ENCODE data around the gene DNASE1L3.
"Not testable (repeated sequence)": the region's sequence is repeated elsewhere in the genome, so short reads cannot be mapped to it uniquely, and the experiment has no call there.

Gene DNASE1L3

DNA sequence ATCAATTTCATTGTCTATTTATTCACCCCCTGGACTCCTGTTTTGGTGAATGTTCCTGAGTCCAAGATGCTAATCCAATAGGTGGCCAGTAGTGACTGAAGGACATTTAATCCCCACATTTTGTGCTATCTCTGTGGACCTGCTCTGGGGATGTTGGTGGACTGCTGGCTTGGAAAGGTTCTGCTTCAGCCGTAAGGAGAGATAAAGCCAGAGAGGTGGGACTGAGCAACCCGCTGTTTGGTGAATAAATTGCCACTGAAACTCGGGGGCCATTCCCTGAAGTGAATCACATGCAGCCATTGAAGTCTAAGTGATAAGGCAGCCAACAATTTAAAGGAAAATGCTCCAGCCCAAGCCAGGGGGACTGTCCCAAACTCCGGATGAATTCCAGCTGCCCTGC, 25.2 kb upstream of the DNASE1L3 start:
- DNase-seq (ENCODE audit: low read depth in 2 of 2), result no peak

DNA sequence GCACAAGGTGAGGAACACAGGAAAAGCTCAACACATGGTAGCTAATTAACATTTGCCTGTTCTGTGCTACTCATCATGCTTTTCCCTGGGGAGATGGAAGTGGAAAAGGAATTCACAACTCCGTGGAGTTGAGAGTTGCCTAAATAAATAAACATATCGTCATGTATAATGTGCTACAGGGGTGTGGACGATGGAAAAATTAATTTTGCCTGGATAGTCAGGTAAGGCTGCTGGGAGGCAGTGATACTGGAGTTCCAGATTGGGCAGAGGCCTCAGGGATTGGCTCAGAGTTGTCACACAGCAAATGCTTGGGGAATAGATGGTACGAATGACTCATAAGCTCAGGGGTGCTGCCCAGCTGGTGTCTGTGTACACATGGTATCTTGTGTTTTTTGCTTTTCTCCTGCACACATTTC, 23.8 kb upstream of the DNASE1L3 start:
- DNase-seq (ENCODE audit: low read depth in 2 of 2), result no peak

DNA sequence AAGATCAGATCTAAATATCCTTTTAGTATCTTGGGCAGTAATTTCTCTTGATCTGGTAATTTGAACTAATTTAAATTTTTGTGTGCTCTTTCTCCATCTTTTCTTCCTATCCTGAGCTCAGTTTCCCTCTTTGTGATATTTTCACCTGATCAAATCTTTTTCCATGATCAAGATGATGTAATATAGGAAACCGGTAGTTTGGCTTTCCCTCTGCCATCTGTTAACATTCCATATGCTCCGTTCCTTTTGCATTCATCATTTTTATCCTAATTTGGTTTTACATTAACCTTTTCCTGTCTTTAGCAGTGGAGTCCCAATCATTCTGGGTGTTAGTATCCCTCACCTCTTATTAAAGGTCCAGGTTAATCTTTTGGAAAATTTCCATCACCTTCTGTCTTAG, 20.9 kb upstream of the DNASE1L3 start:
- DNase-seq (ENCODE audit: low read depth in 2 of 2), result no peak

DNA sequence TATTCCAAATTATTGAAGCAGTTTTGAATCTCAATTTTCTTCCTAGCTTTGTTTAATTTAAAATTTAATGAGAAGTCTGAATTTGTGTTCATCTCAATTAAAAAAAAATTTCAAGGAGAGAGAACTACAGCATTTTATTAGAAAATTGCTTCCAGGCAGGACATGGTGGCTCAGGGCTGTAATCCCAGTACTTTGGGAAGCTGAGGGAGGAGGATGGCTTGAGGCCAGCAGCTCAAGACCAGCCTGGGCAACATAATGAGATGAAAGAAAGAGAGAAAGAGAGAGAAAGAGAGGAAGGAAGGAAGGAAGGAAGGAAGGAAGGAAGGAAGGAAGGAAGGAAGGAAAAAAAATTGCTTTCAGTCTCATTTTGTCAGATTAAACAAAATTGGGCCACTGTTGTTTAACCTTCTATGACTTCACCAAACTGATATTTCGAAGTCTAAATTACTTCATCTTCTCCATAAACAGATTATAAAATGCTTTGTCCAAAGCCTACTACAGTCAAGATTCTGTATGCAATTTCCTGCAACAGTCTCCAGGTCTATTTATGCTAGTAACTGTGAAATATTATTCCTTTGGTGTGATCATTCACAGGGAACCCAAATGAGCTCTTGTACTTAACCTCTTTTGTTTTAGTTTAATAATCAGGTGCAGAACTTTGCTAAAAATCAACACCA, 20.2 kb upstream of the DNASE1L3 start:
- DNase-seq (ENCODE audit: low read depth in 2 of 2), result no peak

DNA sequence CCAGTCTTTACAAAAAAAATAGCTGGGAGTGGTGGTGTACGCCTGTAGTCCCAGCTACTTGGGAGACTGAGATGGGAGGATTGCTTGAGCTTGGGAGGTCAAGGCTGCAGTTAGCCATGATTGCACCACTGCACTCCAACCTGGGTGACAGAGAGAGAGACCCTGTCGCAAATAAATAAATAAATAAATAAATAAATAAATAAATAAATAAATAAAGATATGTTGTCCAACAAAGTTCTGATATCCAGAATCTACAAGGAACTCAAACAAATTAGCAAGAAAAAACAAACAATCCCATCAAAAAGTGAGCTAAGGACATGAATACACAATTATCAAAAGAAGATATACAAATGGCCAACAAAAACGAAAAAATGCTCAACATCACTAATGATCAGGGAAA, 17.2 kb upstream of the DNASE1L3 start:
- DNase-seq (ENCODE audit: low read depth in 2 of 2), result not testable (repeated sequence)

DNA sequence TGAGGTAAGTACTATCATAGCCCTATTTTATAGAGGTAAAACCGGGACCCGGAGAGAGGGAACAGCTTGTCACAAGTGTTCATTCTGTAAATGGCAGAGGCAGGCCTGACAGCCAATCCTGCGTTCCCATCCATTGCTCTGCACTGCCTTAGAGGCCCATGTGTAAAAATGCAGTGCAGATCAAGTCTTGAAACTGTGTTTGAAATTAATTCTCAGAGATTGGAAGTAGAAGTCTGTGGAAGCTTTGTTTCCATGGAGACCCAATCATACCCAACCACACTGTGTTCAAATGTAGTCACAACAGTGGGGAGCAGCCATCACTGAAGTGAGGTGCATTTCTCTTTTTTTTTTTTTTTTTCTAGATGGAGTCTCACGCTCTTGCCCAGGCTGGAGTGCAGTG, 13.1 kb upstream of the DNASE1L3 start:
- no peak for DNase-seq (ENCODE audit: low read depth in 2 of 2)

DNA sequence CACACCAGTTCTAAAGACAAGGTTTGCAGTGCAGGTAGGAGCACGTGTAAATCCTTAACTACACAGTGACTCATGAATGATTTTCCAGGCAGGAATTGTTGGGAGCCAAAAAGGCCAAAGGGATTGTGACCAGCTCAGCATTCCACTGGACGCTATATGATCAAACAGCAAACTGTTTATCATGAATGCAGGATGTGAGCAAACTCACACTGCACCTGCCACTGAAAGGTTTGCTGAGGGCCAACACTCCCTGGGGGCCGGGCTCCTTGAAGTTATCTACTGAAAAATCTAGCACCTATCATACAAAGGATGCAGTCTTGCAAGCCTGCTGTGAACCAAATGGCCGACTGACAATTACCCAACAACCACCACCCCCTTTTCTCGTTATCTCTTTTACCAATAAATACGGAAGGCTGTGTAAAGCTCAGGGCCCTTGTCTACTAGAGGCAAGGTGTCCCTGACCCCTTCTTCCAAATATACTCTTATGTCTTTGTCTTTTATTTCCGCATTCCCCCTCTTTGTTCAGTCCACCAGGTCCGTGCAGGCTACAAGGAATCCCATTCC, 11.5 kb upstream of the DNASE1L3 start:
- no peak for DNase-seq (ENCODE audit: low read depth in 2 of 2)

DNA sequence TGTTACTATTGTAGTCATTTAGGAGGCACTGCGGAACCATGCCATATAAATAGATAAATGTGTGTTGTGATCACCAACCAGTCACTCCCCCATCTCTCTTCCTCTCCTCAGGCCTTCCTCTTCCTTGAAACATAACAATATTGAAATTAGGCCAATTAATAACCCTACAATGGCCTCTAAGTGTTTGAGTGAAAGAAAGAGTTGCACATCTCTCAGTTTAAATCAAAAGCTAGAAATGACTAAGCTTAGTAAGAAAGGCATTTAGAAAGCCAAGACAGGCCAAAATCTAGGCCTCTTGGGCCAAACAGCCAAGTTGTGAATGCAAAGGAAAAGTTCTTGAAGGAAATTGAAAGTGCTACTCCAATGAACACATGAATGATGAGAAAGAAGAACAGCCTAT, 8.1 kb upstream of the DNASE1L3 start:
- DNase-seq (ENCODE audit: low read depth in 2 of 2), result no peak

DNA sequence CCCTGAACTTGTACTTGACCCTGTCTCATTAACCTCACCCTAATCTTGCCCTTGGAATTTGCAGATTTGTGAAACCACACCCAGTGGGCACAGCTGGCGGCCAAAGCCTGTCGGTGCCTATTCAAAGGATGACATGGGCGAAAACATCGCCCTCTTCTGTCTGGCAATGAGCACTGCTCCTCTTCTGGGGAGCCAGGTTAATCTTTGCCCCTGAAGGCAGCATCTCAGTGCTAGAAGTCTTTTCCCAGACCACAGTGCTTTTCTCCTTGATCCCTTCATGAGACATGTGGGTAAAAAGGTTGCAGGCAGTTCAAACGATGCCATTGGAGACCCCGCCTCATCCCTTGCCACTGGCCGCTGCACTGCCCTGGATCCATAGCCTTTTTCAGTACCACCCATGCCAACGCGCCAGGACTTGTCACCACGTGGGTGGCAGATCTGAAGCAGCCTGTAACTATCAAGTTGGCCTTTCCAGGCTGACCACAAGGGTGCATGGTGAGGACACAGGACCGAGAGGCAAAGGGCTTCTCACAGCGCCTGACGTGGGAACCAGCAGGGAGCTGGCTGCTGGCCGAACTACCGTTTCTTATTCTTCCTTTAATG, 6.5 kb upstream of the DNASE1L3 start:
- DNase-seq (ENCODE audit: low read depth in 2 of 2), result no peak

DNA sequence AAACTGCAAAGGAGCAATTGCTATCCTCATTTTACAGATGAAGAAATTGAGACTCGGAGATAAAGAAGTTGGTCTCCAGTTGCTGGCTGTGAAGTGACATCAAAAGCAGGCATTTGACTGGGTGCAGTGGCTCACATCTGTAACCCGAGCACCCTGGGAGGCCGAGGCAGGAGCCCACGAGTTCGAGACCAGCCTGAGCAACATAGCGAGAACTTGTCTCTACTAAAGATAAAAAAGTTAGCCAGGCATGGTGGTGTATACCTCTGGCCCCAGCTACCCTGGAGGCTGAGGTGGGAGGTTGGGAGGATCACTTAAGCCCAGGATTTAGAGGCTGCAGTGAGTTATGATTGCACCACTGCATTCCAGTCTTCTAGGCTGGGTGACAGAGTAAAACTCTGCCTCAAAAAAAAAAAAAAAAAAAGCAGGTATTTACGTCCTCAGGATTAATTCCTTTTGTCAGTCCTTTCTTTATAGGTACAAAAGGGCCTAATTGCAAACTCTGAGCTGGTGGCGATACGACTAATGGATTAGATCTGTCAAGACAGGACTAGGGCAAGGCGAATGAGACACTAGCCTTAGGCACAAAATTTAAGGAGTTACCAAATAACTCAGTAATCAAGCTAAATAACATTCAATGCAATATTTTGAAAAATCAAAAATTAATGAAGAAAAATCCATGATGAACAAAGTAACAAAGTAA, 5.9 kb upstream of the DNASE1L3 start:
- DNase-seq (ENCODE audit: low read depth in 2 of 2), result no peak

DNA sequence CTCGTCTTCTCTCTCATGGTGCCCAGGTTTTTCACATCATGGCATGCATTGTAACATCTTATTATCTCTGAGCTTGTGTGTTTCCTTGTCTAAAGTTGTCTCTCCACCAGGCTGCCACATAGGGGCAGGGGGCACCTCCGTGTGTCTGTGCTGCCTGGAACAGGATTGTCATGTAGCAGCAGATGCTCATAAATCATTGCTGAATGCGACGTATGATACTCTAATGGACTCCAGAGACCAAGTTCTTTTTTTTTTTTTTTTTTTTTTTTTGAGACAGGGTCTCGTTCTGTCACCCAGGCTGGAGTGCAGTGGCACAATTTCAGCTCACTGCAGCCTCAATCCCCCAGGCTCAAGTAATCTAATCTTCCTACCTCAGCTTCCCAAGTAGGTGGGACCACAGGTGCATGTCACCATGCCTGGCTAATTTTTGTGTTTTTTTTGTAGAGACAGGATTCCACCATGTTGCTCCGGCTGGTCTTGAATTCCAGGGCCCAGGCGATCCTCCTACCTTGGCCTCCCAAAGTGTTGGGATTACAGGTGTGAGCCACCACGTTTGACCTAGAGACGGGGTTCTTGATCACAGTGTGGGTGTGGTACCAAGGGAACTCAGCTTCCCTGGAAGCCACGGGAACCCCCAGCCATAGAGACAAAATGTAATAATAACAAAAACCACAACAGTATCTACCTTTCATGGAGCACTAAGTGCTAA, 4.7 kb upstream of the DNASE1L3 start:
- no peak for DNase-seq (ENCODE audit: low read depth in 2 of 2)

DNA sequence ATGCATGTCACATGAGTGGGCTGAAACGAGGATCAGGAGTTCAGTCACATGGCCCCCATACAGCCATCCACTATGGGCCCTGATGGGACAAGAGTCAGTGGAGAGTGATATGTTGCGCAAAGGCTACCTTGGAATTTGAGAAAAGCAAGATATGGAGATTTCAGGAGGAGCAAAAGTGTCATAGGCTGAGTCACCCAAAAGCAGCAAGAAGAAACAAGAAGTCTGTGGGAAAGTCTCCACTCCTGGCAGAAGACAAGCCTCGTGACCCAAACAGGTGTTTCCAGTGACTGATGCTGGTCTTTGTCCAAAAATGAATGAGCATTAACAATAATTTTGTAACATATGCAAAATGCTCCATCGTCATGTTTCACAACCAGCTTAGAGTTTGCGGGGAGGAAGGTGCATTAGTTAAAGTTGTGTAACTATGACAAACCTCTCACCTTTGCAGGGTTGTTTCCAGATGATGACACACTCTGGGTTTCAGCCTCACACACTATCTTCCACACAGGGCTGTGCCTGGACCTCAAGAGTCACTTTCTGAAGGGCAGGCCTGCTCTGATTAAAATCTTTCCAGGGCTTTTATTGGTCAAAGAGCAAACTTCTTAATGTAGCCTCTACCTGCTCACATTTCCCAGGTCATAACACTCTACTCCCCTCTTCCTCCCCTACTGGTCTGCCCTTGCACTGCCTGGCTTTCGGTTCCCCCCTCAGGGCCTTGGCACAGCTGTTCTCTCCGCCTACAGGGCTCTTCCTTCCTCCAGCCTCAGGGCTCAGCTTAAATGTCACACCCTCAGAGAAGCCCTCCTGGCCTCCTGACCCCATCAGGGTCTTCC, 3.9 kb upstream of the DNASE1L3 start:
- no peak for DNase-seq (ENCODE audit: low read depth in 2 of 2)

DNA sequence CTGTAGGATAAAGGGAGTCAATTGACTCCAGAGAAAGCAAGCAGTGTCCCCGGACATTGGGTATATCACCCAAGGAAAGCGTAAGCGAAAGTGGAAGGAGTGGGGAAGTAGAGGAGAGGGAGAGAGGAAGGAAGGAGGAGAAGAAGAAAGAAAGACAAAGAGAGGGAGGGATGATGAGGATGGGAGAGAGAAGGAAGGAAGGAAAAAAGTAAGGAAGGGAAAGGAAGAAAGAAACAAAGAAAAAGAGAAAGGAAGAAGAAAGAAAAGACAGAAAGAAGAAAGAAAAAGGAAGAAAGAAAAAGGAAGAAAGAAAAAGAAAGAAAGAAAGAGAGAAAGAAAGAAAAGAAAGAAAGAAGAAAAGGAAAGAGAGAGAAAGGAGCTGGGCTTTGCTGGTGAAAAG, 839 bp downstream of the DNASE1L3 start:
- DNase-seq (ENCODE audit: low read depth in 2 of 2), result no peak

DNA sequence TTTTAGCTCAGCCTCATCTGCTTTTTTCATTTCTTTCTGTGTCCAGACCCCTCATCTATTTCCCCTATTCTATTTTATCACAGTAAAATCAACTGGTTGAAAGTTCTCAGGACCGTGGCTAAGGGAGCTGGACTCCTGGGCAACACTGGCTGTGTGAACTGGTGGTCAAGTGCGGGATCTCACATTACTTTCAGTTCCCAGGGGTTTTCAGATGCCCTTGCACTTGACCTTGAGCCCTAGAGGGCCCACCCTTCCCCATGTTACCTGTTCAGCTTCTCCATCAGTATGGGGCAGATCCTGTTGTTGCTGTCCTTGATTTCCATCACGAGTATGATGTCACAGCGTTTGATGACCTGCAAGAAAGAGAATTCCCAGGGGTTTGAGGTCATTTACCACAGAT, 2.8 kb downstream of the DNASE1L3 start:
- DNase-seq (ENCODE audit: low read depth in 2 of 2), result no peak

DNA sequence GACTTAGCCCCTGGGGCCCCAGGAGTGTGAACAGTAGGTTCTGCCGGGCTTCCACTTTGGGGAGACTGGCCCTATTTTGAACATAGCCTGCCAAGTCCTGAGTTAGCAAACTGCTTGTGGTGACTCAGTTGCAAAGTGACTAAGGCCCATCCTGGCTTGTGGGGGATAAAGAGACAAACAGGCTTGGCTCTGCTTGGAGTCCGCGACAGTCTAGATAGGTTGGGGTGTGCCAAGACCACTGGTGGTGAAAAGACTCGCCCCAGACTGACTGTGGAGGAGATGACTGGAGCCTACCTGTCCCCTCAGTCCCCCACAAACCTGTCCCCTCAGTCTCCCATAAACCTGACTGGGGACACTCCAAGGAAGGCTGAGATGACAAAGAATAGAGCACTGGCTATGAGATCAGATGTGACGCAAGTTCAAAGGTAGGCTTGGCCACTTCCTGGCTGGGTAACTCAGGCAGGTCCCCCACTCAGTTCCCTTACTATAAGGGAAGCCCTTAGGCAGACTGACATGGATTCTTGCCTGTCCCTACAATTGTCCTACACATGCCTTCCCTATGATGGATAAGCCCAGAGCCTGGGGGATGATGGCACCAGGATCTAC, 4.3 kb downstream of the DNASE1L3 start:
- DNase-seq (ENCODE audit: low read depth in 2 of 2), result no peak

DNA sequence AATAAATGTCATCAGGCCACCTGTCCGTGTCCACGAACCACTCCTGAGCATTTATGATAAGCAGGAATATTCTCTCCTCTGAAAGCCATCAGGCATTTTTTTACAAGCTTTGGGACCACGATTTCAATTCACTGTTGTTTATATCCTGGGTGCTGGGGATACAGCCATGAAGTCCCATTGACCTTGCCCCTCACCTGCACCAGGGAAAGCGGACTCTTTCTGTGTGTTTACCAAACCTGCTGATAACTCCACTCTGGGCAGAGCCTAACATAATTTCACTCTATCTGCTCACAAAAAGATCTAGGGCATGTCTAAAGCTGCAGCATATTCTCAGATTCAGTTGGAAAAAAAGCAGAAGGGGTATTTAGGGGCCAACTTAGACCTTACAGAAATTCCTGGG, 4.8 kb downstream of the DNASE1L3 start:
- no peak for DNase-seq (ENCODE audit: low read depth in 2 of 2)

DNA sequence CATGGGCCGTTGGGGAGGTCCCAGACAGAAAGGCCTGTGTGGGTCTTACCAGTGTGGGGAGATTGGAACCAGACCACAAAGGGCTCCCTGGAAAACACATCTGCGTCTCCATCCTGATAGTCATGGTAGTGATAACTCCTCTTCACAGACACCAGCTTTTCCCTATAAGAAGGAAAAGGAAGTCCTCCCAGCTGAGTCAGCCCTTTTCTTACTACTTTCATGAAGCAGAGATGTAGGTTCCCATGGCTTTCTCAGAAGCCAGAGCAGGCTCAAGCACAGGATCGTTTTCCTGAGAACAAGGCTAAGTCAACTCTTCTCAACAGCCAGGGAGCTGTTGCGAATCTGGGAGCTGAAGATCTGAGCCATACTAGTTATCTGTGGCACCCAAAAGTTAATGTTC, 6.1 kb downstream of the DNASE1L3 start:
- DNase-seq (ENCODE audit: low read depth in 2 of 2), result no peak

DNA sequence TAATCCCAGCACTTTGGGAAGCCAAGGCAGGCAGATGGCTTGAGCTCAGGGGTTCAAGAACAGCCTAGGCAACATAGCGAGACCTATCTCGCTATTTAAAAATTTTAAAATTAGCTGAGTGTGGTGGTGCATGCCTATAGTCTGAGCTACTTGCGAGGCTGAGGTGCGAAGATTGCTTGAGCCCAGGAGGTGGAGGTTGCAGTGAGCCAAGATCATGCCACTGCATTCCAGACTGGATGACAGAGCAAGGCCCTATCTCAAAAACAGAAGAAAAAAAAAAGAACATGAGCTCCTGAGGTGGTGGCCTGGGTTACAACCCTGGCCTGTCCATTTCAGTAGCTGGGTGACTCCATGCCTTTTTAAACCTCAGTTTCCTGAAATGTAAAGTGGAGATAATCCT, 7.2 kb downstream of the DNASE1L3 start:
- DNase-seq (ENCODE audit: low read depth in 2 of 2), result no peak

DNA sequence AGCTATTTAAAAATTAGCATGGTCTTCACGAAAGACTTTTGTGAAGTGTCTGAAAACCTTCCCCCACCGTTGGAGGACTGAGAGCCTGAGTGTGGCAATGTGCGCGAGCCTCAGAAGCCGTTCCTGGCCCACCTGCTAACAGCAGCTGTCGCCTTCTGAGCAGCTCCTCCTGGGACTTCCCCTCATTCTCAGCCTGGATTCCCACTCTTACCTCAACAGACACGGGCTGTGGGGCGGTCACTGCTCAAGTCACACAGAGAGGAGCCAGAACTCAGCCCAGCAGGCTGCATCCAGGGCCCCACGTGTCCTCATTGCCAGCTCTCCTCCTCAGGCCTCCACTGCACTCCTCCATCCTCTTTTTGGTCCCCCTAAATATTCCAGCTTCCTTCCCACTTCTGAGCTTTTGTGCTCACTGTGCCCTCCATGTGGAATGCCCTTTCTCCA, 7.8 kb downstream of the DNASE1L3 start:
- DNase-seq (ENCODE audit: low read depth in 2 of 2), result no peak

DNA sequence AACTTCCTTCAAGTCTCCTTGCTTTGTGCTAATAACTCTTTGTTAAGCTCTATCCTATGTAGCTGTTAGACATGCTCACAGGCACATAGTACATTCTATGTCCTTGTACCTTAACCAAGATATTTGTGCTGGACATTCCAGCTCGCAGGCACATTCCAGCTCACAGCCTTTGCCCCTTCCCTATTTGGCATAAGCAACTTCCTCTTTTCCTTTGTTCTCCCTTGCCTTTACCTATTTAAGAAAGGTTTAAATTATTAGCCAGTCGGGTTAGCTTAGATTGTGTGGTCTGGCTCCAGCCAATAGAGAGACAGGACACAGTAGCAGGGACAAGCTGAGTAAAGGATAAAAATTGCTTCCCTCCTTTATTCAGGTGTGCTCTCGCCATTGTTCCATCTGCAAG, 9.3 kb downstream of the DNASE1L3 start:
- not testable (repeated sequence) for DNase-seq (ENCODE audit: low read depth in 2 of 2)

DNA sequence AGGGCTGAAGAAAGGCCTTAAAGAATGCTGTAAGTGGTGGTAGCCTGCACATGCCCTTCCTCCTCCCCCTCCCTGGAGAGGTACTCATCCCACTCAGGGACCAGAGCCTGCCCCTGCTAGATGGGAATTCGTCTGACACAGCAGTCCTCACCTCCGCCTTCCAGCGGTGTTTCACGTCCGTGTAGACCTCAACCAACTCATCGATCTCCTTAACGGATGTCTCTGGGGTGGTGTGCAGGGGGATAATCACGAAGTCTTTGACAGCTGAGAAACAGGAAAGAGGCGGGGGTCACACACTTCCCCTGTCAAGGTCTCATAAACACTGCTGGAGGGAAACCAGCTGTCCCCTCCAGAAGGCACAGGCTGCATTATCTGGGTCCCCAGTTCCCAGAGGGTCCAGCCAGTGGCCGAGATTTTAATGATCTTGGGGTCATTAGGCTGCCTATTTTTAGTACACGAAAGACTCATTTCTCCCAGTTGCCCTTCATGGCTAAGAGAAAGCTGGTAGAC, 9.9 kb downstream of the DNASE1L3 start:
- DNase-seq (ENCODE audit: low read depth in 2 of 2), result no peak

All from fibroblast of skin of left quadriceps (primary cell).